Fibroblast of skin of right biceps (primary cell): Measurements from ENCODE around the gene A2M.

Source experiments
- DNase-seq: peaks from one replicate; pipeline ENCODE4 v3.0.0-alpha.2; 2013

The A2M gene

DNA sequence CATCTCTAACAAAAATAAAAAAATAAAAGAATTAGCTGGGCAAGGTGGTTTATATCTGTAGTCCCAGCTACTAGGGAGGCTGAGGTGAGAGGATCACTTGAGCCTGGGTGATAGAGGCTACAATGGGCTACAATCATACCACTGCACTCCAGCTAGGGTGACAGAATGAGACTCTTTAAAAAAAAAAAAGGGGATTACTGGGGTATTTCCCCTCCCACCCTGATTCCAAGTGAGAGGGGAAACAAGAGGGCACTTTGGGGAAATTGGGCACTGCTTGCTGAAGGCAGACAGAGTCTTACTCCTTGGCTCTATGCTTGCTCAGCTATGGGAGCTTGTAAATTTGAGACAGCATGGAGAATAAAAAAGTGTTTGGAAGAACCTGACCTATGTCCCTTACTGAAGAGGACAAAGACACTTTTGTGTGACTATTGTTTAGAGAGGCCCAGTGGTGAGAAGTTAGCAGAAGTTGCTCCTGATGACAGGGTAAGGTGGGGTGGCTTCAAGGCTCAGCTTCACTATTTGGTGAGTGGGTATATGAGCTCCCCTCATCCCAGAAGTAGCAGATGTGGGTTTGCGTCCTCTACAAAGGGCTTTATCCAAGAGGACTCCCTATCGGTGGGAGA, 82.3 kb downstream of the A2M start:
- no peak for DNase-seq

- no peak for DNase-seq
These were observed 83.3 kb downstream of the A2M start for GRCh38 chr12:9032202-9032964.

DNA sequence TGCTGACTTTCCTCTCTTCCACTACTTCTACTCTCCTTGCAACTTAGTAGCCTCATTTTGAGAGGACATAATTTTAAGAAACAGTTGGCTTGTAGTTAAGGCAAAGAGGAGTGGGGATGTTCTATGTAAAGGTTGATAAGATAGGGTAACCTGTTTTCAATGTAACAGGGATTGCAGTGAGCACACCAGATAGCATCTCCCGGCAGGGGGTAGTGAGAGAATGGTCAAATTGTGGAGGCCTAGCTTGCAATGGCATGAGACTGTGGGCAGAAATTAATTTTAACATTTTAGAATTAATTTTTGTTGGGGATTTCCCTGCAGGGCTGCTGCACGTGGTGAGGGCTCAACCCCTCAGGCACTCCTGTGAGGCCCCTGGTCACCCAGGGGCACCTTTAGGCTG, 84.9 kb downstream of the A2M start:
- no peak for DNase-seq

- no peak for DNase-seq
These were observed 88.3 kb downstream of the A2M start for GRCh38 chr12:9027161-9028059.

- no peak for DNase-seq
These were observed 91.2 kb downstream of the A2M start for GRCh38 chr12:9024512-9024911.

DNA sequence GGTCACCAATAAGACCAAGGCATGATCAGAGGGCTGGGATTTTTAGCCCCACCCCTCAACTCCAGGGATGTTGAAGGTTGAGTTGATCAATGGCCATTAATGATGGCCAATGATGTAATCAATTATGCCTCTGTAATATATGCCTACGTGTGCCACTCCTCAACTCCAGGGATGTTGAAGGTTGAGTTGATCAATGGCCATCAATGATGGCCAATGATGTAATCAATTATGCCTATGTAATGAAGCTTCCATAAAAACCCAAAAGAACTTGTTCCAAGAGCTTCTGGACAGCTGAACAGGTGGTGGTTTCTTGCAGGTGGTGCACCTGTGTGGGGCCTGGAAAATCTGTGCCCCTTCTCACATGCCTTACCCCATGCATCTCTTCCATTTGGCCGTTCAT, 93.1 kb downstream of the A2M start:
- no peak for DNase-seq
